Rectal smooth muscle tissue (tissue), 1 donor: ENCODE data around the gene STON2.

Source experiments
- H3K27ac ChIP-seq: one replicate; pipeline ENCODE4 v1.7.0; 2013; ENCODE audit warnings: low read depth, low read length, inconsistent platforms
- H3K27me3 ChIP-seq: one replicate; pipeline ENCODE4 v1.7.0; 2013; ENCODE audit warnings: low read length; ENCODE audit not compliant: control insufficient read depth, insufficient read depth
- H3K36me3 ChIP-seq: one replicate; pipeline ENCODE4 v1.7.0; 2013; ENCODE audit warnings: low read length; ENCODE audit not compliant: control insufficient read depth, insufficient read depth
- H3K4me1 ChIP-seq: one replicate; pipeline ENCODE4 v1.7.0; 2013; ENCODE audit warnings: low read length; ENCODE audit not compliant: control insufficient read depth, insufficient read depth
- H3K4me3 ChIP-seq: one replicate; pipeline ENCODE4 v1.7.0; 2013; ENCODE audit warnings: low read length
- H3K9ac ChIP-seq: one replicate; pipeline ENCODE4 v1.7.0; 2013; ENCODE audit warnings: low read length

The STON2 gene

DNA sequence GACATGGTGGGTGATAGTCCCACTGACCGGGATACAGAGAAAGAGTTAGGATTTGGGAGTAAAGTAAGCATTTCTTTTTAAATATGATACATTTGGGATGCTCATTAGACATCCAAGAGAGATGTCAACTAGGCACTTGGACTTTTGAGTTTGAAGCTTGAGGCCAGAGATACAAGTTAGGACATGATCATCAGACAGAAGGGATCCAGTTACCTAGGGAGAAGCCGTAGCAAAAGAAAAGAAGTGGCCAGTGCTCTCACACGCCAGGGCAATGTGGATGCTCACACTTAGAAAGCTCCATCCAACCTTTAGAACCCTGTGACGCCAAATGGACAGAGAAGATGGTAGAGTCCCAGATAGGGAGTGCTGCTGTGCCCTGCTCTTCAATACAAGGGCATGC, 14.0 kb upstream of the STON2 start:
- no peaks in the 10 kb centered on the region for H3K27me3 ChIP-seq
- no peak overlapping the region for H3K4me3 ChIP-seq
- no peaks in the 10 kb centered on the region for H3K36me3 ChIP-seq
- H3K27ac ChIP-seq: no peak overlapping the region
- H3K9ac ChIP-seq: no peak overlapping the region
- H3K4me1 ChIP-seq: no peaks in the 10 kb centered on the region

DNA sequence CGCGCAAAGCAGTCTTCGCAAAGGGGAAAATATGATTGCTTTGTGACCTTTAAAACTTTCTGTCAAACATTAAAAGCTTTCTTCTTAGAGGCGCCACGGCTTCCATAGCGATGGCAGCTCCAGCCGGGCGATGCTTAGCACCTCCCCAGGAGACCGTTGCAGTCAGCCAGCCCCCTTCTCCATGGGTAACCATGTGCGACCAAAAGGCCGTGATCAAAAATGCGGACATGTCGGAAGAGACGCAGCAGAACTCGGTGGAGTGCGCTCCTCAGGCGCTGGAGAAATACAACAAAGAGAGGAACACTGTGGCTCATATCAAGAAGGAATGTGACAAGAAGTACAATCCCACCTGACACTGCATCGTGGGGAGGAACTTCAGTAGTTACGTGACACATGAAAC, 12.7 kb upstream of the STON2 start:
- H3K4me1 ChIP-seq: no peaks in the 10 kb centered on the region
- H3K4me3 ChIP-seq: no peak overlapping the region
- no peaks in the 10 kb centered on the region for H3K27me3 ChIP-seq
- H3K9ac ChIP-seq: no peak overlapping the region
- H3K27ac ChIP-seq: no peak overlapping the region
- no peaks in the 10 kb centered on the region for H3K36me3 ChIP-seq

DNA sequence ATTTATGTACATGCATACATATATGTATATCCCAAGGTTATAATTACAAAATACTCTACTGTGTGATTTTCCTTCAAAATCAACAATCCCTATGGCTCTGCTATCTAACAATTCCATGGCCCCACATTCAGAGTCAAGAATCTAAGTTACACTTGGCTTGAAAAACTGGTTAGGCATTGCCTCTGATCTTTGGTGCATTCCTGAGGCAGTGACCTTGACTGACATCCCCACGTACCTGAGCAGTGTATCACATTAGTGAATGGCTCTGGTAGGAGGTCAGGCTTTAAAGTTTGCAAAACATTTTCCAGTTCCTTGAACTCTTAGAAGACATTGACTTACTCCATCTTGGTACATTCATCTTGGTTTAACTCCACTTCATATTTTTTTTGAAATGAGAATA, 8.5 kb upstream of the STON2 start:
- Histone ChIP-seq H3K9ac (no peak overlapping the region), H3K4me1 (no peaks in the 10 kb centered on the region), H3K27me3 (no peaks in the 10 kb centered on the region), H3K4me3 (no peak overlapping the region), H3K36me3 (no peaks in the 10 kb centered on the region), H3K27ac (no peak overlapping the region)

DNA sequence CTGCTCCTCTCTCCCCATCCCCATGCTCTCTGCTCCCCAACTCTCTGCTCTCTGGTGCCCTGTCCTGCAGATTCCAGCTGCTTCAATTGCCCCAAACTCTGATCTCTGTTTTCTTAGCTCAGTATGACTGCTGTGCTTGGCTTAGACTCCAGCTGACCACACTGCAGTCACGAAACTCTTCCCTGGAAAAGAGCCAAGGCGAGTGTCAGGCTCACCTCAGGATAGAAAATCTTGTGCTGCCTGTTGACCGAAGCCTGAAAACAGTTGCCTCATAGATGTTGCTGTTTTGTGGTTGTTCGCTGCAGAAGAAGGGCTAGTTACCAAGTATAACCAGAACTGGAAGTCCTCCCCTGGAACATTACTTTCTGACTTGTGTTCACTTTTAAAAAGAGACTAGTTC, 6.7 kb upstream of the STON2 start:
- H3K36me3 ChIP-seq: no peaks in the 10 kb centered on the region
- no peaks in the 10 kb centered on the region for H3K4me1 ChIP-seq
- H3K27ac ChIP-seq: no peak overlapping the region
- no peaks in the 10 kb centered on the region for H3K27me3 ChIP-seq
- H3K4me3 ChIP-seq: no peak overlapping the region
- H3K9ac ChIP-seq: no peak overlapping the region

DNA sequence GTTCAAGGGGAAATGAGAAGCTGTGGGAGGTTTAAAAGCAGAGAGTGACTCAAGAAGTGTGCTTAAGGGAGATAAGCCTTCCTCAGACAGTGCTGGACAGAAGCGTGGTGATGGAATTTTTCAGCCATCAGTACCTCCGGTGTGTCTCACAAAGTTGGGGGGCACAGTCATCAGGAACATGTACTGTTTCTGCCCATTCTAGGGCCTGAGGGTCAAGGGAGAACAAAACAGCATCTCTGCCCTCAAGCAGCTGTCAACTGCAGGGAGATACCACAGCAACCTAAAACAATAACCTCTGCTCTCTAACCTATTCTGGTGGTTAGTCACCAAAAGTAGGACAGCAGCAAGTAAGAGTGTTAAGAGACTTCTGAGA, 2.0 kb upstream of the STON2 start:
- H3K4me1 ChIP-seq: no peaks in the 10 kb centered on the region
- no peak overlapping the region for H3K9ac ChIP-seq
- no peak overlapping the region for H3K4me3 ChIP-seq
- no peaks in the 10 kb centered on the region for H3K27me3 ChIP-seq
- no peaks in the 10 kb centered on the region for H3K36me3 ChIP-seq
- H3K27ac ChIP-seq: no peak overlapping the region

DNA sequence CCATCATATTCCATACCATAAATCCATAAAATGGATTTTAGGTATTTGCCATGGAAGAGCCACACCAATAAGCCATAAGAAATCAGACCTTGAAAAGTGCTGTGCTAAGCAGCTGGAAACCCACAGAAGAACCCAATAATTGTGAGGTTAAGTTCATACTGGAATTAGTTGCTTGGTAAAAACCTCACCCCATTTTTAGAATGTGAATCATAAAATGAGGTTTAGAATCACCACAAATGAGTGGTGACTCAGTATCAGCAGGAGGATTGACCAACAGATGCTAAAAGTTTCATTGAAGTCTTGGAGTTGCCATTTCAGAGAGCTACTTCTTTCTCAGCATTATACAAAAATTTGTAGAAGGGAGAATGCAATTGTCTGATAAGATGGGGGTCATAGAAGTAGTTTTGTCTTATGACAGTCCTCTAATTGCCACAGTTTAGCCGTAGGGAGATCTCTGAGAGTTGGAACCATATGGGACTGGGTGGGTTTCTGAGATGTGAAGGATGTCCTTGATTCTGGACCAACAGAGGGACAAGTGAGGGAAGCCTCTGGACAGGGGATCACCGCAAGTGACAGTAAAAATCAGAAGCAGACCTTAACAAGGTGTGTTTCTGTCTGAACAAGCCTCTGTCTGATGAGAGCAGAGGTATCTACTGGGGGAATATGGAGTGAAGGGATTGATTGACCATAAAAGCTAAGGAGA, 1.4 kb upstream of the STON2 start:
- Histone ChIP-seq H3K4me3 (no peak overlapping the region), H3K27ac (no peak overlapping the region), H3K9ac (no peak overlapping the region), H3K4me1 (no peaks in the 10 kb centered on the region), H3K27me3 (no peaks in the 10 kb centered on the region), H3K36me3 (no peaks in the 10 kb centered on the region)

DNA sequence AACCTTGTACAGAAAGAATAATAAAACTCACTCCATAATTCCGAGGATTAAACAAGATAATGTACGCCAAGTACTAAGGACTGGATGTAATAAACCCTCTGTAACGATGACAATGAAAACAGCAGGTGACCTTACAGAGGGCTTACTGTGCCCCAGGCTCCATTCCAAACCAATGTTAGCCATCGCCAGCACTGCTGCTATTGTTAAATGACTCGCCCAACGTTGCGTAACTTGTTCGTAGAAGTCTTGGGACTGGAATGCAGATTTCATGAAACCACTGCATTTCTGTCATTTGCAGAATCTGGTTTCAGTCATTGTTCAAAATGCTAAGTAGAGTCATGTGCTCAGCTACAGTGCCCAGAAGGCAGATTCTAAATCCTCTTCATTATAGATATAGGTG, 728 bp upstream of the STON2 start:
- Histone ChIP-seq H3K9ac (no peak overlapping the region), H3K4me1 (no peaks in the 10 kb centered on the region), H3K27me3 (no peaks in the 10 kb centered on the region), H3K27ac (no peak overlapping the region), H3K36me3 (no peaks in the 10 kb centered on the region), H3K4me3 (no peak overlapping the region)

DNA sequence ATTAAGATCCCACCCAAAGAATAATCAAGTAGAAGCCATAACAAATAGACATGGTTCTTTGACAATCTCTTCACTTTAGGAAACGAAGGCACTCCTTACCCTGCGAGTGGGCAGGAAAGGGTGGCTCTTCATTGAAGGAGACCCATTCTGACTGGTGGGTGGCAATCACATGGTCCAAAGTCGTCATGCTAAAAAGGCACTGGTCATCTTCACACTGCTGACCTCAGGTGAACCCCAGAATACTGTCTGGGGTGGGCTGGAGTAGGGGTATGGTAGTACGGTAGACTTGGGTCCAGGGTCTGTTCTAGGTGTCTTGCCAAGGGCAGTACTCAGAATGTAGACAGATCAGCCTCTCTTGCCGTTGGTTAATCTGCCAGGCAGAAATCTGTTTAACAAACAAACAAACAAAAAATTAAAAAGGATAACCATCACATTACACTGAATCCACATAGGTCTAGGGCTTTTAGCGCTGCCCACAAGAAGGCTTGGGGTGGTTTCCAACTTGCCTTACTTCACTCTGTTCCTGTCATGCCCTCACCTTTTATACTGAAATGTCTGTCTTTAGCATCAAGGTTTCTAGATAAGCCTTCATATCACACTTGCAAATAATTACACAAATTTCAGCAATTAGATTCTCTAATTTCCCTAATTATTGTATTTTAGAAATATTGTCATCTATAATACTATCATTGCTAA, 1.8 kb downstream of the STON2 start:
- Histone ChIP-seq H3K27me3 (no peaks in the 10 kb centered on the region), H3K36me3 (no peaks in the 10 kb centered on the region), H3K9ac (no peak overlapping the region), H3K27ac (no peak overlapping the region), H3K4me1 (no peaks in the 10 kb centered on the region), H3K4me3 (no peak overlapping the region)

DNA sequence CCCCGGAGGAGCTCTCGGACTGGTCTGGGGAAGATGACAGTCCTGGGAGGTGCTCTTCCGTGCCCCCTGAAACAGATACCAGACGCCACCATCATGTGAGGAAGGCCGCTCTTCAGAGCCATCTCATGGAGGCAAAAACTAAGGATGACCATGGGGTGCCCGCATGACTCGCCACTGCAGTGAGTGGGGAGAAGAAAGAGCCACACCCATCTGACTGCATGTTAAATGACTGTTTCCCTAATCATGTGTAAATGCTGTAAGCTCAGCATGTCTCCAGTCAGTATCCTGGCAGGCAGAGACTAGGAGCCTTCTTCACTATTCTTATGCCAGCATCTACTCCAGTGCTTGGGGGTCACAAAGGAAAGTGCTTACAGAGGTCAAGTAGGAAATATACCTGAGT, 4.0 kb downstream of the STON2 start:
- Histone ChIP-seq H3K27me3 (no peaks in the 10 kb centered on the region), H3K4me3 (no peak overlapping the region), H3K9ac (no peak overlapping the region), H3K27ac (no peak overlapping the region), H3K36me3 (no peaks in the 10 kb centered on the region), H3K4me1 (no peaks in the 10 kb centered on the region)

DNA sequence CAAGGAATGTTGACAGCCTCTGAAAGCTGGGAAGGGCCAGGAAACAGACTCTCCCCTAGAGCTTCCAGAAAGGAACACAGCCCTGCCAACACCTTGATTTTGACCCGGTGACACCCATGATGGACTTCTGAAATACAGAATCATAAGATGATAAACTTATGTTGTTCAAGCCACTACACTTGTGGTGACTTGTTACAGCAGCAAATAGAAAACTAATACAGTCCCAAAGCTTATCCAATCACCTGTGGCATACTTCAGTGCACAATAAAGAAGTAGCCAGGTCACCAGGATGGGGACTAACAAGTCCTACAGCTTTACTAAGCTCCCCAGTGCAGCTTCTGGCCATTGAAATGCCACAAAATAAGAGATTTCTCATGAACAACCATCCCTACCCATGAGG, 5.4 kb downstream of the STON2 start:
- Histone ChIP-seq H3K4me3 (no peak overlapping the region), H3K9ac (no peak overlapping the region), H3K27me3 (no peaks in the 10 kb centered on the region), H3K27ac (no peak overlapping the region), H3K36me3 (no peaks in the 10 kb centered on the region), H3K4me1 (no peaks in the 10 kb centered on the region)

DNA sequence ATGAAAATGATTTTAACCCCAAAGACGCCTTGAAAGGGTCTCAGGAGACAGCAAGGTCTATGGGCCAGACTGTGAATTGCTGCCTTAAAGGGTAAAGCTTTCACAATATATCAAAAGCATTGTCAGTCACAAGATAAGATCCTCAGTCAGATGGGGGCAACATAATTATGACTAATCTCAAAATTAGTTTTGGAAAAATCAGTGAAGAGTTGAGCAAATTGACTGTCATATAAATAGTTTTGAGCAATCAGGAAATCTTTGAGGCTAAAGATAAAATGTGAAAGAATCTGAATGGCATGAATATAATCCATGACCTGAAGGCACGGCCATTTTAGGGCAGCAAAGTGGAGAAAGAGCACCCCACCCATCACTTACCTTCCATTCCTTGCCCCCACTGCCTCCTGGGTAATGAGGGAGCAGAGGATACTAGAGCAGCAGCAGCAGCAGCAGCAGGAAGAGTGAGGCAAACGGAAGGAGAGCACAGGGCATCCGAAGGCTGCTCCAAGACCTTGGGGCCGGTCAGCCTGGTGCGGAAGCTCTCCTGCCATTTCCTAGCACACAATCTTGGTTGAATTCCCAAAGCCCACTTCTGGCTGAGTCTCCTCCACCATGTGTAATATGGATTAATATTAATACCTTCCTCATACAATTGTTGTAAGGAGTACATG, 7.0 kb downstream of the STON2 start:
- Histone ChIP-seq H3K36me3 (no peaks in the 10 kb centered on the region), H3K4me1 (no peaks in the 10 kb centered on the region), H3K27me3 (no peaks in the 10 kb centered on the region), H3K27ac (no peak overlapping the region), H3K9ac (no peak overlapping the region), H3K4me3 (no peak overlapping the region)

DNA sequence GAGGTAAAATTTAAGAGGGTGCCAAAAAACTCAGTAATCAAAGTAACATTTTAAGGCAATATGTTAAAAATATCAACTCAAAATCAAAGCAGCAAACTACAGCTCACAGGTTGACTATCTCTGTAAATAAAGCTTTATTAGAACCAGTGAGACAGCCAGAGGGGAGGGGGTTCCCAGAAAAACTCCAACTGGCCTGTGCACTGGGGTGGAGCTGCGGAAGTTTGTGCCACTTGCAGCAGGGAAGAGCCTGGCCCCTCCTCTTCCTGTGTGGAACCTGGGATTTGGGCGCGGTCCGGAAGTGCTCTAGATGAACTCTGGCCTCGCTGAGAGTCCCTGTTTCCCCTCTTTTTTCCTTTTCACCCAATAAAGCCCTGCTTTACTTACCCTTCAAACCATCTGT, 8.1 kb downstream of the STON2 start:
- no peak overlapping the region for H3K4me3 ChIP-seq
- H3K36me3 ChIP-seq: no peaks in the 10 kb centered on the region
- H3K9ac ChIP-seq: no peak overlapping the region
- H3K27me3 ChIP-seq: no peaks in the 10 kb centered on the region
- H3K27ac ChIP-seq: no peak overlapping the region
- no peaks in the 10 kb centered on the region for H3K4me1 ChIP-seq

DNA sequence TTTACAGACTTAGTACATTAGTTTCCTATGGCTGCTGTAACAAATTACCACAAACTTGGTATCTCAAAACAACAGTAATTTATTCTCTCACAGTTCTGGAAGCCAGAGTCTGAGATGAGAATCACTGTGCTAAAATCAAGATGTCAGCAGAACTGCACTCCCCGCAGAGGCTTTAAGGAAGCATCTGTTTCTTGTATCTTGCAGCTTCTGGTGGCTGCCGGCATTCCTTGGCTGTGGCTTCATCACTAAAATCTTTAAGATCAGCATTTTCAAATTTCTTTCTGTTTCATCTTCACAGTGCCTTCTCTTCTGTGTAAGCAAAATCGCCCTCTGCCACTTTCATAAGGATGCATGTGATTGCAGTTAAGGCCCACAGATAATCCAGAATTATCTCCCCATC, 9.4 kb downstream of the STON2 start:
- no peak overlapping the region for H3K27ac ChIP-seq
- no peak overlapping the region for H3K9ac ChIP-seq
- no peaks in the 10 kb centered on the region for H3K4me1 ChIP-seq
- no peaks in the 10 kb centered on the region for H3K27me3 ChIP-seq
- no peak overlapping the region for H3K4me3 ChIP-seq
- no peaks in the 10 kb centered on the region for H3K36me3 ChIP-seq
